Measurements from ENCODE around the gene TTR. TPM values are rescaled to one million over a fixed set of nuclear protein-coding genes. Genes with fewer than 3 reads are reported as not detected.

Gene TTR
- not detected for polyA plus RNA-seq

- peaks cover 0 to 12% (median 6%) of the 10 kb centered on the region in 3 donors for H3K27me3 Mint-ChIP-seq (ENCODE audit: low read depth in 3 of 3)
- H3K4me3 Mint-ChIP-seq = no peak within 1 kb of the TSS
- no peak within 1 kb of the TSS for H3K27ac Mint-ChIP-seq
- no peaks in the 10 kb centered on the region for H3K4me1 Mint-ChIP-seq
- H3K9me3 Mint-ChIP-seq = no peaks in the 10 kb centered on the region
- H3K36me3 Mint-ChIP-seq = peaks cover 0 to 4% (median 0%) of the 10 kb centered on the region in 3 donors
- no peak for DNase-seq
These were observed at the start of gene TTR for GRCh38 chr18:31591628-31592027. TSS of gene TTR (plus strand) at chr18:31591877. CDS start at chr18:31591903, 26 bp downstream.

GRCh38 chr18:31546476-31546875 is 45.2 kb upstream of the TTR start:
- H3K4me3 Mint-ChIP-seq = no peak overlapping the region
- no peaks in the 10 kb centered on the region for H3K36me3 Mint-ChIP-seq

GRCh38 chr18:31548853-31549252 is 42.8 kb upstream of the TTR start:
- DNase-seq = no peak
- no peak overlapping the region for H3K4me3 Mint-ChIP-seq
- peaks cover 0 to 2% (median 0%) of the 10 kb centered on the region in 3 donors for H3K27me3 Mint-ChIP-seq (ENCODE audit: low read depth in 3 of 3)
- H3K4me1 Mint-ChIP-seq = no peaks in the 10 kb centered on the region
- H3K36me3 Mint-ChIP-seq = no peaks in the 10 kb centered on the region
- H3K27ac Mint-ChIP-seq = no peak overlapping the region
- no peaks in the 10 kb centered on the region for H3K9me3 Mint-ChIP-seq

More at GRCh38 chr18:31546476-31546875, 45.2 kb upstream of the TTR start:
- Mint-ChIP-seq H3K27me3 (ENCODE audit: low read depth in 3 of 3) (peaks cover 0 to 2% (median 1%) of the 10 kb centered on the region in 3 donors), H3K4me1 (no peaks in the 10 kb centered on the region), H3K27ac (no peak overlapping the region), H3K9me3 (no peaks in the 10 kb centered on the region)
- no peak for DNase-seq

GRCh38 chr18:31549416-31549815 is 42.3 kb upstream of the TTR start:
- no peak overlapping the region for H3K27ac Mint-ChIP-seq
- DNase-seq = no peak
- H3K9me3 Mint-ChIP-seq = no peaks in the 10 kb centered on the region
- H3K36me3 Mint-ChIP-seq = no peaks in the 10 kb centered on the region
- H3K27me3 Mint-ChIP-seq (ENCODE audit: low read depth in 3 of 3) = peaks cover 0 to 3% (median 0%) of the 10 kb centered on the region in 3 donors
- no peaks in the 10 kb centered on the region for H3K4me1 Mint-ChIP-seq
- H3K4me3 Mint-ChIP-seq = no peak overlapping the region

GRCh38 chr18:31551883-31552282 is 39.8 kb upstream of the TTR start:
- no peak overlapping the region for H3K27ac Mint-ChIP-seq
- no peak overlapping the region for H3K4me3 Mint-ChIP-seq
- H3K4me1 Mint-ChIP-seq = peaks cover 2 to 5% of the 10 kb centered on the region in 2 donors
- DNase-seq = no peak
- H3K9me3 Mint-ChIP-seq = no peaks in the 10 kb centered on the region
- no peaks in the 10 kb centered on the region for H3K36me3 Mint-ChIP-seq
- peaks cover 0 to 6% (median 0%) of the 10 kb centered on the region in 3 donors for H3K27me3 Mint-ChIP-seq (ENCODE audit: low read depth in 3 of 3)

- Mint-ChIP-seq H3K36me3 (no peaks in the 10 kb centered on the region), H3K27ac (no peak overlapping the region), H3K4me1 (peaks cover 2 to 5% of the 10 kb centered on the region in 2 donors), H3K9me3 (no peaks in the 10 kb centered on the region), H3K4me3 (no peak overlapping the region), H3K27me3 (ENCODE audit: low read depth in 3 of 3) (peaks cover 0 to 6% (median 0%) of the 10 kb centered on the region in 3 donors)
- DNase-seq = no peak
These were observed 37.9 kb upstream of the TTR start for GRCh38 chr18:31553800-31554199.

GRCh38 chr18:31554776-31555175 is 36.9 kb upstream of the TTR start:
- DNase-seq = no peak
- Mint-ChIP-seq H3K4me3 (no peak overlapping the region), H3K4me1 (peaks cover 2 to 5% of the 10 kb centered on the region in 2 donors), H3K9me3 (no peaks in the 10 kb centered on the region), H3K27me3 (ENCODE audit: low read depth in 3 of 3) (peaks cover 0 to 6% (median 0%) of the 10 kb centered on the region in 3 donors), H3K27ac (no peak overlapping the region), H3K36me3 (no peaks in the 10 kb centered on the region)

- Mint-ChIP-seq H3K4me3 (peak overlapping the region in 1 of 5 donors; percentile 62), H3K36me3 (no peaks in the 10 kb centered on the region)
These were observed 35.5 kb upstream of the TTR start for GRCh38 chr18:31555971-31556747.

GRCh38 chr18:31557446-31557845 is 34.2 kb upstream of the TTR start:
- peaks cover 2 to 5% of the 10 kb centered on the region in 2 donors for H3K4me1 Mint-ChIP-seq

More at GRCh38 chr18:31555971-31556747, 35.5 kb upstream of the TTR start:
- no peak overlapping the region for H3K27ac Mint-ChIP-seq
- no peaks in the 10 kb centered on the region for H3K9me3 Mint-ChIP-seq
- peaks cover 2 to 5% of the 10 kb centered on the region in 2 donors for H3K4me1 Mint-ChIP-seq
- peaks cover 0 to 7% (median under 1%) of the 10 kb centered on the region in 3 donors for H3K27me3 Mint-ChIP-seq (ENCODE audit: low read depth in 3 of 3)
- DNase-seq = peak; percentile 55 to 62 (median 60)

GRCh38 chr18:31558567-31558966 is 33.1 kb upstream of the TTR start:
- H3K4me3 Mint-ChIP-seq = no peak overlapping the region
- no peaks in the 10 kb centered on the region for H3K36me3 Mint-ChIP-seq
- H3K27me3 Mint-ChIP-seq (ENCODE audit: low read depth in 3 of 3) = peaks cover 0 to 10% (median 1%) of the 10 kb centered on the region in 3 donors
- H3K9me3 Mint-ChIP-seq = no peaks in the 10 kb centered on the region
- DNase-seq = no peak
- H3K4me1 Mint-ChIP-seq = peaks cover 2 to 5% of the 10 kb centered on the region in 2 donors
- H3K27ac Mint-ChIP-seq = no peak overlapping the region

More at GRCh38 chr18:31557446-31557845, 34.2 kb upstream of the TTR start:
- no peak for DNase-seq
- H3K9me3 Mint-ChIP-seq = no peaks in the 10 kb centered on the region
- H3K4me3 Mint-ChIP-seq = no peak overlapping the region
- H3K36me3 Mint-ChIP-seq = no peaks in the 10 kb centered on the region
- peaks cover 0 to 10% (median 1%) of the 10 kb centered on the region in 3 donors for H3K27me3 Mint-ChIP-seq (ENCODE audit: low read depth in 3 of 3)
- no peak overlapping the region for H3K27ac Mint-ChIP-seq

- DNase-seq = no peak
- Mint-ChIP-seq H3K4me1 (no peaks in the 10 kb centered on the region), H3K27ac (no peak overlapping the region), H3K27me3 (ENCODE audit: low read depth in 3 of 3) (peaks cover 0 to 4% (median 1%) of the 10 kb centered on the region in 3 donors), H3K36me3 (no peaks in the 10 kb centered on the region), H3K9me3 (no peaks in the 10 kb centered on the region), H3K4me3 (no peak overlapping the region)
These were observed 29.0 kb upstream of the TTR start for GRCh38 chr18:31562726-31563125.

GRCh38 chr18:31563778-31564177 is 27.9 kb upstream of the TTR start:
- no peaks in the 10 kb centered on the region for H3K9me3 Mint-ChIP-seq
- no peak for DNase-seq
- no peaks in the 10 kb centered on the region for H3K4me1 Mint-ChIP-seq

GRCh38 chr18:31565345-31565744 is 26.3 kb upstream of the TTR start:
- Mint-ChIP-seq H3K27me3 (ENCODE audit: low read depth in 3 of 3) (peaks cover 0 to 4% (median 1%) of the 10 kb centered on the region in 3 donors), H3K36me3 (no peaks in the 10 kb centered on the region), H3K4me3 (no peak overlapping the region), H3K9me3 (no peaks in the 10 kb centered on the region), H3K27ac (peak overlapping the region in 2 of 6 donors; percentile 4 to 18), H3K4me1 (no peaks in the 10 kb centered on the region)
- DNase-seq = no peak

More at GRCh38 chr18:31563778-31564177, 27.9 kb upstream of the TTR start:
- Mint-ChIP-seq H3K36me3 (no peaks in the 10 kb centered on the region), H3K27ac (no peak overlapping the region), H3K4me3 (no peak overlapping the region), H3K27me3 (ENCODE audit: low read depth in 3 of 3) (peaks cover 0 to 4% (median 1%) of the 10 kb centered on the region in 3 donors)

GRCh38 chr18:31565782-31566512 is 25.7 kb upstream of the TTR start:
- no peaks in the 10 kb centered on the region for H3K36me3 Mint-ChIP-seq
- no peaks in the 10 kb centered on the region for H3K9me3 Mint-ChIP-seq
- no peak overlapping the region for H3K4me3 Mint-ChIP-seq

More at GRCh38 chr18:31565782-31566512, 25.7 kb upstream of the TTR start:
- Mint-ChIP-seq H3K27me3 (ENCODE audit: low read depth in 3 of 3) (peaks cover 0 to 4% (median 1%) of the 10 kb centered on the region in 3 donors), H3K4me1 (no peaks in the 10 kb centered on the region), H3K27ac (no peak overlapping the region)
- DNase-seq = no peak

Data from immature natural killer cell (primary cell).